Trophoblast cell (in vitro differentiated cells and primary cell): ENCODE measurements around the gene PLCG2.

Experiments
- DNase-seq, 2 donors: peaks; one replicate each; pipeline ENCODE4 v3.0.0-alpha.2; 2016
- H2AFZ ChIP-seq: 2 replicates; pipeline ENCODE4 v1.6.1; 2013; ENCODE audit warnings: low read length, moderate library complexity, mild to moderate bottlenecking; ENCODE audit not compliant: insufficient read depth, poor library complexity
- H2AK5ac ChIP-seq: 2 replicates; pipeline ENCODE4 v1.6.1; 2013; ENCODE audit warnings: mild to moderate bottlenecking, low read length
- H2BK120ac ChIP-seq: 2 replicates; pipeline ENCODE4 v1.6.1; 2013; ENCODE audit warnings: low read length, mild to moderate bottlenecking, moderate library complexity; ENCODE audit not compliant: insufficient read depth, poor library complexity
- H2BK12ac ChIP-seq: 2 replicates; pipeline ENCODE4 v1.6.1; 2013; ENCODE audit warnings: mild to moderate bottlenecking, low read length, moderate library complexity
- H2BK5ac ChIP-seq: 2 replicates; pipeline ENCODE4 v1.6.1; 2013; ENCODE audit warnings: low read length, low read depth, moderate library complexity, mild to moderate bottlenecking; ENCODE audit not compliant: poor library complexity
- H3K14ac ChIP-seq: 2 replicates; pipeline ENCODE4 v1.6.1; 2013; ENCODE audit warnings: mild to moderate bottlenecking, low read length
- H3K18ac ChIP-seq: 2 replicates; pipeline ENCODE4 v1.6.1; 2013; ENCODE audit warnings: mild to moderate bottlenecking, low read length
- H3K23ac ChIP-seq: 2 replicates; pipeline ENCODE4 v1.6.1; 2013; ENCODE audit warnings: low read length
- H3K27ac ChIP-seq: 2 replicates; pipeline ENCODE4 v1.5.1; 2013; ENCODE audit warnings: low read depth, mild to moderate bottlenecking, inconsistent platforms, low read length, moderate library complexity
- H3K27me3 ChIP-seq: 2 replicates; pipeline ENCODE4 v1.6.1; 2013; ENCODE audit warnings: inconsistent platforms, mild to moderate bottlenecking, low read length, moderate library complexity; ENCODE audit not compliant: insufficient read depth
- H3K36me3 ChIP-seq, 2 experiments: 1 replicate in 1 of 2; 2 replicates in 1 of 2; pipeline ENCODE4 v1.6.1; 2013; ENCODE audit warnings: low read length in 2 of 2, mild to moderate bottlenecking in 2 of 2, moderate library complexity in 1 of 2; ENCODE audit not compliant: insufficient read depth in 2 of 2, control insufficient read depth in 1 of 2
- H3K4ac ChIP-seq: 2 replicates; pipeline ENCODE4 v1.6.1; 2013; ENCODE audit warnings: low read depth, mild to moderate bottlenecking, low read length, moderate library complexity
- H3K4me1 ChIP-seq, 2 experiments: 1 replicate in 1 of 2; 2 replicates in 1 of 2; pipeline ENCODE4 v1.6.1; 2013; ENCODE audit warnings: low read length in 2 of 2, mild to moderate bottlenecking in 2 of 2, moderate library complexity in 1 of 2; ENCODE audit not compliant: insufficient read depth in 2 of 2, control insufficient read depth in 1 of 2
- H3K4me2 ChIP-seq: 2 replicates; pipeline ENCODE4 v1.6.1; 2013; ENCODE audit warnings: inconsistent platforms, mild to moderate bottlenecking, low read length, moderate library complexity
- H3K4me3 ChIP-seq: 2 replicates; pipeline ENCODE4 v1.5.1; 2013; ENCODE audit warnings: mild to moderate bottlenecking, low read depth, low read length, inconsistent platforms
- H3K79me1 ChIP-seq: one replicate; pipeline ENCODE4 v1.6.1; 2013; ENCODE audit warnings: low read length
- H3K79me2 ChIP-seq: 2 replicates; pipeline ENCODE4 v1.6.1; 2013; ENCODE audit warnings: low read length, mild to moderate bottlenecking; ENCODE audit not compliant: control insufficient read depth, insufficient read depth, poor library complexity
- H3K9ac ChIP-seq: 2 replicates; pipeline ENCODE4 v1.6.1; 2013; ENCODE audit warnings: mild to moderate bottlenecking, low read length
- H3K9me3 ChIP-seq: 2 replicates; pipeline ENCODE4 v1.6.1; 2013; ENCODE audit warnings: low read depth, mild to moderate bottlenecking, control low read depth, inconsistent platforms, low read length; ENCODE audit not compliant: insufficient read depth
- H4K12ac ChIP-seq: 2 replicates; pipeline ENCODE4 v1.6.1; 2013; ENCODE audit warnings: low read depth, mild to moderate bottlenecking, low read length, moderate library complexity
- H4K8ac ChIP-seq: 2 replicates; pipeline ENCODE4 v1.6.1; 2013; ENCODE audit warnings: low read depth, mild to moderate bottlenecking, low read length, moderate library complexity
- H4K91ac ChIP-seq: one replicate; pipeline ENCODE4 v1.6.1; 2013; ENCODE audit warnings: low read depth, mild to moderate bottlenecking, low read length, moderate library complexity
- WGBS: extraction: QIAGEN DNeasy Blood & Tissue Kit; methylation state at CpG from one replicate; pipeline ENCODE4 v1.1.7; 2013; ENCODE audit warnings: missing lambda C conversion rate; ENCODE audit not compliant: insufficient read length, insufficient coverage; ENCODE audit errors: extremely low coverage; 5-methylcytosine and 5-hydroxymethylcytosine counted together

PLCG2 gene

DNA sequence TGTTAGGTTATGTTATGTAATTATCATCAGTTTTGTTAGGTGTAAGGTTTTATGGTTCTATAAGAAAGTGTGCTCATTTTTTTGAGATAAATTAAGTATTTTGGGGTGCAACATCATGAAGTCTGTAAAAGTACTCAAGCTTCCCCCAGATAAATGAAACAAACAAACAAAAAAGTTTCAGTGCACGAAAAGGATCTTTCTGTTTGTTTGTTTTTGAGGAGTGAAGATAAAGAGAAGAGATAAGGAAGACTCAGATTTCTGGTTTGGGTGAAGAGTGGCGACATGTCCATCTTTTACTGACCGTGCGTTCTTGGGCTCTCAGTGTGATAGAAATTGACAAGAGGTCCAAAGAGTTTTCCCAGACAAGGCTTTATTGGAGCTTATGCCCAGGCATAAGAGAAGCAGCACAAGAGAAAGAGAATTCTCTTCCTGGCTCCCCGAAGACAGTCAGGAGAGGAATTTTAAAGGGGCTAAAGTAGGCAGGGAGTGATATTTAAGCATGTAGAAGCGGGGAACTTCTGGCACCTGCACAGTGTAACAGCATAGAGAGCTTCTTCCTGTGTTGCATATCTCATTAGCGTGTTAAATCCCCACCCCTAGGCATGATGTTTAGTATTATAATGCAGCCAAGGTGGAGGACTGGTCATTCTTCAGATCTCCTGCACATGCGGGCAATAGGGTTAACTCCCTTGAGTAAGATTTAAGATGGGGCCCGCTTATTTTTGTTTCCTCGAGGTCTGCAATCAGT lies 71.3 kb downstream of the PLCG2 start:
- Histone ChIP-seq H4K91ac (no peak overlapping the region), H3K27me3 (no peaks in the 10 kb centered on the region), H3K9ac (no peak overlapping the region), H2AFZ (no peak overlapping the region), H3K36me3 (no peaks in the 10 kb centered on the region), H4K8ac (no peak overlapping the region), H4K12ac (no peak overlapping the region), H2BK5ac (no peak overlapping the region), H3K14ac (no peak overlapping the region), H3K4ac (no peak overlapping the region), H3K79me2 (no peaks in the 10 kb centered on the region), H3K9me3 (peaks cover 1% of the 10 kb centered on the region), H3K79me1 (no peaks in the 10 kb centered on the region), H2AK5ac (no peak overlapping the region), H3K4me3 (no peak overlapping the region), H3K18ac (no peak overlapping the region), H3K4me2 (no peak overlapping the region), H3K23ac (no peak overlapping the region), H2BK12ac (no peak overlapping the region), H2BK120ac (no peak overlapping the region), H3K4me1 (no peaks in the 10 kb centered on the region), H3K27ac (no peak overlapping the region)
- DNase-seq, result no peak
- no CpG with 5 or more reads among the region's 10 CpGs for WGBS

DNA sequence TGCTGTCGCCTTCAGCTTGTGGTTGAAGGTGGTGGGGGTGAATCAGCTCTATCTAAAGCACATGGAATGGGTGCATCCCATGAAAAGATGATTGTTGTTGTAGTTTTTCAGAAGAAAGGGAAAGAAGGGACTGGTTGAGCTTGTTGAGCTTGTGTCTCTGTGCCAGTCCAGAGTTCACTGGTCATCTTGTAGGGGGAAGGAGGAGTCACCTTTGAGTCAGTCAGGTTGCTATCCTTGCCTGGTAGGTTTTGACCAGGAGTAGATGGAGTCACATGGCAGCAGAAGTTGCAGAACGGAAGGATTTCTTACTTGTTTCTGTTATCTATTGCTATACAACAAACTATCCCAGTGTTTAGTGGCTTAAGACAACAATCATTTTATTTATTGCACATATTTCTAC lies 73.3 kb downstream of the PLCG2 start:
- H3K4me3 ChIP-seq, result no peak overlapping the region
- H4K8ac ChIP-seq, result no peak overlapping the region
- no peak overlapping the region for H4K91ac ChIP-seq
- no peak overlapping the region for H3K4me2 ChIP-seq
- no peaks in the 10 kb centered on the region for H3K4me1 ChIP-seq
- no peak overlapping the region for H3K23ac ChIP-seq
- H3K4ac ChIP-seq, result no peak overlapping the region
- H3K14ac ChIP-seq, result no peak overlapping the region
- no peaks in the 10 kb centered on the region for H3K36me3 ChIP-seq
- DNase-seq, result no peak
- WGBS, result no CpG with 5 or more reads among the region's 2 CpGs
- no peaks in the 10 kb centered on the region for H3K79me2 ChIP-seq
- H3K27ac ChIP-seq, result no peak overlapping the region
- no peak overlapping the region for H2BK12ac ChIP-seq
- no peak overlapping the region for H2BK5ac ChIP-seq
- no peak overlapping the region for H4K12ac ChIP-seq
- no peaks in the 10 kb centered on the region for H3K27me3 ChIP-seq
- H2AK5ac ChIP-seq, result no peak overlapping the region
- no peak overlapping the region for H3K9ac ChIP-seq
- H2AFZ ChIP-seq, result no peak overlapping the region
- no peak overlapping the region for H2BK120ac ChIP-seq
- no peak overlapping the region for H3K18ac ChIP-seq
- peaks cover 4% of the 10 kb centered on the region for H3K9me3 ChIP-seq
- H3K79me1 ChIP-seq, result no peaks in the 10 kb centered on the region

GRCh38 chr16:81855552-81856153 lies 76.6 kb downstream of the PLCG2 start:
- DNase-seq, result no peak
- no peak overlapping the region for H2BK12ac ChIP-seq
- H3K79me1 ChIP-seq, result no peaks in the 10 kb centered on the region
- no peak overlapping the region for H2AK5ac ChIP-seq
- no peak overlapping the region for H3K18ac ChIP-seq
- no peak overlapping the region for H4K12ac ChIP-seq
- WGBS, result no CpG with 5 or more reads among the region's 8 CpGs
- no peak overlapping the region for H3K23ac ChIP-seq
- no peak overlapping the region for H3K4me2 ChIP-seq
- H4K91ac ChIP-seq, result no peak overlapping the region
- no peaks in the 10 kb centered on the region for H3K79me2 ChIP-seq
- no peak overlapping the region for H3K4me3 ChIP-seq
- H3K4ac ChIP-seq, result no peak overlapping the region
- H3K27ac ChIP-seq, result no peak overlapping the region
- H3K27me3 ChIP-seq, result no peaks in the 10 kb centered on the region
- peaks cover 4% of the 10 kb centered on the region for H3K9me3 ChIP-seq
- no peak overlapping the region for H2BK120ac ChIP-seq
- H3K14ac ChIP-seq, result no peak overlapping the region
- H4K8ac ChIP-seq, result no peak overlapping the region
- no peak overlapping the region for H2BK5ac ChIP-seq
- no peaks in the 10 kb centered on the region for H3K36me3 ChIP-seq
- no peak overlapping the region for H3K9ac ChIP-seq
- H3K4me1 ChIP-seq, result no peaks in the 10 kb centered on the region
- no peak overlapping the region for H2AFZ ChIP-seq

GRCh38 chr16:81860287-81861266 lies 81.5 kb downstream of the PLCG2 start:
- no peaks in the 10 kb centered on the region for H3K79me1 ChIP-seq
- peaks cover 4% of the 10 kb centered on the region for H3K9me3 ChIP-seq
- H3K4me3 ChIP-seq, result no peak overlapping the region
- H3K14ac ChIP-seq, result no peak overlapping the region
- no peaks in the 10 kb centered on the region for H3K79me2 ChIP-seq
- H2BK120ac ChIP-seq, result no peak overlapping the region
- no peak overlapping the region for H4K12ac ChIP-seq
- DNase-seq, result no peak
- H3K4me2 ChIP-seq, result no peak overlapping the region
- H3K4ac ChIP-seq, result no peak overlapping the region
- H4K91ac ChIP-seq, result no peak overlapping the region
- no peak overlapping the region for H2BK12ac ChIP-seq
- no peak overlapping the region for H2BK5ac ChIP-seq
- no peak overlapping the region for H3K23ac ChIP-seq
- WGBS, result 100% methylated on average over 1 of the region's 18 CpGs
- no peaks in the 10 kb centered on the region for H3K4me1 ChIP-seq
- H3K18ac ChIP-seq, result no peak overlapping the region
- no peak overlapping the region for H2AK5ac ChIP-seq
- no peaks in the 10 kb centered on the region for H3K27me3 ChIP-seq
- no peak overlapping the region for H4K8ac ChIP-seq
- H2AFZ ChIP-seq, result no peak overlapping the region
- H3K27ac ChIP-seq, result no peak overlapping the region
- H3K9ac ChIP-seq, result no peak overlapping the region
- H3K36me3 ChIP-seq, result no peaks in the 10 kb centered on the region
